Lower leg skin (tissue), 4 donors: ENCODE measurements around the gene FXYD1. TPM values are rescaled to one million over a fixed set of nuclear protein-coding genes. Genes with fewer than 3 reads are reported as not detected.

Experiments used
- DNase-seq, 2 donors: peaks; one replicate each; pipeline ENCODE4 v3.0.0-alpha.2; 2019; ENCODE audit warnings: low spot score in 2 of 2
- H3K4me3 ChIP-seq: fragments of 200-600 bp; sonication (generic); 2 replicates; pipeline ENCODE4 v1.5.1; 2017; ENCODE audit warnings: mild to moderate bottlenecking, low read depth; ENCODE audit not compliant: poor library complexity, severe bottlenecking
- POLR2A ChIP-seq, 2 donors: fragments of 450-650 bp; IDR thresholded peaks; one replicate each; pipeline ENCODE4 v1.6.1; 2016 to 2017; ENCODE audit warnings: antibody characterized with exemption in 2 of 2, mild to moderate bottlenecking in 1 of 2, moderate library complexity in 1 of 2
- WGBS, 2 donors: methylation state at CpG; one replicate each; pipeline ENCODE4 v1.1.5; 2018; 5-methylcytosine and 5-hydroxymethylcytosine counted together
- intact Hi-C: fragments of 100-400 bp; cut with DNase I; formaldehyde crosslinking; loops from one replicate; pipeline ENCODE4 v1.15.0; 2023; ENCODE audit warnings: low total_unique reads
- total RNA-seq, 4 donors: library from RNA; depleted of rRNA; stranded (reverse); fragments of >200 nt; gene quantifications; one replicate each; pipeline ENCODE4 v1.1.0, GENCODE V29; 2016
- TF ChIP-seq, protein P1 (sequence below), 3 donors: fragments of 450-650 bp; IDR thresholded peaks; one replicate each; pipeline ENCODE4 v1.5.1; 2016; ENCODE audit warnings: antibody characterized with exemption in 3 of 3, mild to moderate bottlenecking in 3 of 3, moderate library complexity in 2 of 3

Gene FXYD1
- total RNA-seq, 4 donors from 2014 or later = 5.5 to 20.9 (median 6.5) TPM; not detected in 1

DNA sequence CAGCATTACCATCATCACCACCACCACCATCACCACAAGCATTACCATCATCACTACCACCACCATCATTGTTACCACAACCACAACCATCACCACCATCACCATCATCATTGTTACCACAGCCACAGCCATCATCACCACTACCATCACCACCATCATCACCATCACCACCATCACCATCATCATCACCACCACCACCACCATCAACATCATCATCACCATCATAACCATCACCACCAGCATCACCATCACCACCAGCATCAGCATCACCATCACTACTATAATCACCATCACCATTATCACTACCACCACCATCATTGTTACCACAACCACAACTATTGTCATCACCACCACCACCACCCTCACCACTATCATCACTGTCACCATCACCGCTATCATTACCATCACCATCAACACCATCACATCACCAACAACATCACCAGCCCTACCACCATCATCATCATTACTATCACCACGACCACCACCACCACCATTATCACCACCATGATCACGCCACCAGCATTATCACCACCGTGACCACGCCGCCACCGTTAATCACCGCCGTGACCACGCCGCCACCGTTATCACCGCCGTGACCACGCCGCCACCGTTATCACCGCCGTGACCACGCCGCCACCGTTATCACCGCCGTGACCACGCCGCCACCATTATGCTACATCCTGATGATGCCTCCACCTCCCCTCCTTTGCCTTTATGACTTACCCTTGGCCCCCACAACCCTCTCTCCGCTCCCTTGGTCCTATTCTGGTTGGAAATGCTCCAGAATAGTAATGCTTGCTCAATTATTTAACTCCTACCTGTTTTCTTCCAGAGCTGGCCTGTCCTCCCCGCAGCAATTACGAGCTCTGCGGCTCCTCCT is 33.0 kb upstream of the FXYD1 start:
- intact Hi-C loops = no loop called here
- DNase-seq = no peak
- whole genome bisulfite sequencing, 2 donors = 83 to 88% methylated on average over 30 of the region's 30 CpGs
- TF ChIP-seq, protein P1, sequence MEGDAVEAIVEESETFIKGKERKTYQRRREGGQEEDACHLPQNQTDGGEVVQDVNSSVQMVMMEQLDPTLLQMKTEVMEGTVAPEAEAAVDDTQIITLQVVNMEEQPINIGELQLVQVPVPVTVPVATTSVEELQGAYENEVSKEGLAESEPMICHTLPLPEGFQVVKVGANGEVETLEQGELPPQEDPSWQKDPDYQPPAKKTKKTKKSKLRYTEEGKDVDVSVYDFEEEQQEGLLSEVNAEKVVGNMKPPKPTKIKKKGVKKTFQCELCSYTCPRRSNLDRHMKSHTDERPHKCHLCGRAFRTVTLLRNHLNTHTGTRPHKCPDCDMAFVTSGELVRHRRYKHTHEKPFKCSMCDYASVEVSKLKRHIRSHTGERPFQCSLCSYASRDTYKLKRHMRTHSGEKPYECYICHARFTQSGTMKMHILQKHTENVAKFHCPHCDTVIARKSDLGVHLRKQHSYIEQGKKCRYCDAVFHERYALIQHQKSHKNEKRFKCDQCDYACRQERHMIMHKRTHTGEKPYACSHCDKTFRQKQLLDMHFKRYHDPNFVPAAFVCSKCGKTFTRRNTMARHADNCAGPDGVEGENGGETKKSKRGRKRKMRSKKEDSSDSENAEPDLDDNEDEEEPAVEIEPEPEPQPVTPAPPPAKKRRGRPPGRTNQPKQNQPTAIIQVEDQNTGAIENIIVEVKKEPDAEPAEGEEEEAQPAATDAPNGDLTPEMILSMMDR (IDR thresholded peaks at IDR 0.05) = no peak
- TF ChIP-seq POLR2A (IDR thresholded peaks at IDR 0.05) = no peak
- no peak overlapping the region for H3K4me3 ChIP-seq

DNA sequence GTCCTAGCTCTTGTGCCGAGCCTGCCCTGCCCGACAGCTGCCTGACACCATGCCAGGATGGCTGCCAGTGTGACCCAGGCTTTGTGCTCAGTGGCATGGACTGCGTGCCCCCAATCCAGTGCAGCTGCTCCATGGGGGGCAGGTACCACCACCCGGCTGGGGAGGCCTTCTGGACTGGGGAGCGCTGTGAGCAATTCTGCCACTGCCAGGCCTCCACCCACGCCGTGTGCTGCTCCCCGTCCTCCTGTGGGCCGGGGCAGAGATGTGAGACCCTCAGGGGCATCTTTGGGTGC is 32.4 kb upstream of the FXYD1 start:
- TF ChIP-seq POLR2A (IDR thresholded peaks at IDR 0.05) = no peak
- no peak for DNase-seq

DNA sequence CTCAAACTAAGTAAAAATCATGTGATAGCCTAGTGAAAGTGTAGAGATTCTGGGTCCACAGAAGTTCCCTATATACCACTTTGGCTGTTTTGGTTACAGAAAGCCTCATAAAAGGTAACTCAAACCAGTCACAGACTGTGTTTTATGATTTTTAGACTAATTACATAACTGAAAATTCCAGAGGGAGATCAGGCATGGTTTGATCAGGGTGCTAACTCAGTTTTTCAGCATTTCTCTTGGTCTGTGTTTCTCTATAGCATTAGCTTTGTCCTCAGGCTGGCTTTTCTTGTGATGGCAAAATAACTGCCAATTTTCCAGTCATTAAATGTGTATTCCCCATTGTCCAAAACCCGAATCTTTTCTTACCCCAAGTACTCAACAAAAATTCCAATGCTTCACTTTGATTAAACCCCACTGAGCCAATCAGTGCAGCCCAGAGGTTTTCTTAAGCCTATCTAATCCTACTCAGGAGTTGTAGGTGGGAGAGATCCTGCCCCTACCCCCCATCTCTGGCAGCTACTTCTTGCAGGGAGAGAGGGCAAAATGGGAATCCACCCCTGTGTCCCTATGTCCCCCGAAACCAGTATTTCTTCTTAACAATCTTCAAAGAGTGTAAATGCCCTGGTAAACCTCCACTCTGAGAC is 31.6 kb upstream of the FXYD1 start:
- H3K4me3 ChIP-seq = no peak overlapping the region
- WGBS, 2 donors = 65 to 78% methylated on average over 1 of the region's 2 CpGs
- intact Hi-C loops = no loop called here
- no peak for DNase-seq
- no peak for TF ChIP-seq POLR2A (IDR thresholded peaks at IDR 0.05)
- TF ChIP-seq, protein P1 (IDR thresholded peaks at IDR 0.05) = no peak

More for the DNA sequence above, 32.4 kb upstream of the FXYD1 start:
- intact Hi-C loops = no loop called here
- no peak overlapping the region for H3K4me3 ChIP-seq
- WGBS, 2 donors = 90% methylated on average over 9 of the region's 9 CpGs

DNA sequence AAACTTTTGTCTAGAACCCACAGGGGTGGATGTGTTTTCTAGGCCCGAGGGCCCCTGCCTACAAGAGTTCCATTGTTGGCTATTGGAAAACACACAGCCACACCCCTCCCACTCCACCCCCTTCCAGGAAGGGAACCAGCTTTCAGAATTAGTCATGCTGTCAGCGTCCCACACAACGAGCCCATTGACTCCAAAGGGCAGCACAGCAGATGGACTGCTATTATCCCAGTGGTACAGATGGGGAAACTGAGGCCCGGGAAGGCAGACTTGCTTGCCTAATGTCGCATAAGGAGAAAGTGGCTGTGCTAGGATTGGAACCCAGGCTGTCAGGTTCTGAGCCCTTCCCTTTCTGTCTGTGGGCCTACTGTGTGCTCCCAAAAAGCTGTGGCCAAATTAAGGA is 31.1 kb upstream of the FXYD1 start:
- TF ChIP-seq, protein P1 (IDR thresholded peaks at IDR 0.05) = no peak
- TF ChIP-seq POLR2A (IDR thresholded peaks at IDR 0.05) = no peak
- intact Hi-C loops = no loop called here
- peak in 1 of 2 donors; percentile 70 for DNase-seq
- H3K4me3 ChIP-seq = no peak overlapping the region
- 11 to 23% methylated on average over 5 of the region's 5 CpGs for WGBS, 2 donors

DNA sequence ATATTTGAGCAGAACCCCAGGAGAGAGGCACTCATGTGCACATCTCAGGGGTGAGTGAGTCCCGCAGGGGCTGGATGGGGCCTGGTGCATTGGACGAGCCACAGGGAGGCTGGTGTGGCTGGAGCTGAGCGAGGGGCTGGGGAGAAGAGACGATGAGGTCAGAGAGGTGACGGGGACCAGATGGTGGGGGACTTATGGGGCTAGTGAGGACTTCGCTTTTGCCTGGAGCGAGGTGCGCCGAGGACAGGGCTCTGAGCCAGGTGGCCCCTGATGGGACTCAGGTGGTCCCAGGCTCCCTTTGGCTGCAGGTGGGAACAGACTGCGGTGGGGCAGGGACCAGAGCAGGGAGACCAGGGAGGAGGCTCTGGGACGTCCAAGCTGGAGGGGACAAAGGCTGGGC is 29.9 kb upstream of the FXYD1 start:
- DNase-seq = no peak
- no peak for TF ChIP-seq POLR2A (IDR thresholded peaks at IDR 0.05)
- TF ChIP-seq, protein P1 (IDR thresholded peaks at IDR 0.05) = no peak
- intact Hi-C loops = no loop called here
- no peak overlapping the region for H3K4me3 ChIP-seq
- WGBS, 2 donors = 81 to 89% methylated on average over 11 of the region's 11 CpGs

DNA sequence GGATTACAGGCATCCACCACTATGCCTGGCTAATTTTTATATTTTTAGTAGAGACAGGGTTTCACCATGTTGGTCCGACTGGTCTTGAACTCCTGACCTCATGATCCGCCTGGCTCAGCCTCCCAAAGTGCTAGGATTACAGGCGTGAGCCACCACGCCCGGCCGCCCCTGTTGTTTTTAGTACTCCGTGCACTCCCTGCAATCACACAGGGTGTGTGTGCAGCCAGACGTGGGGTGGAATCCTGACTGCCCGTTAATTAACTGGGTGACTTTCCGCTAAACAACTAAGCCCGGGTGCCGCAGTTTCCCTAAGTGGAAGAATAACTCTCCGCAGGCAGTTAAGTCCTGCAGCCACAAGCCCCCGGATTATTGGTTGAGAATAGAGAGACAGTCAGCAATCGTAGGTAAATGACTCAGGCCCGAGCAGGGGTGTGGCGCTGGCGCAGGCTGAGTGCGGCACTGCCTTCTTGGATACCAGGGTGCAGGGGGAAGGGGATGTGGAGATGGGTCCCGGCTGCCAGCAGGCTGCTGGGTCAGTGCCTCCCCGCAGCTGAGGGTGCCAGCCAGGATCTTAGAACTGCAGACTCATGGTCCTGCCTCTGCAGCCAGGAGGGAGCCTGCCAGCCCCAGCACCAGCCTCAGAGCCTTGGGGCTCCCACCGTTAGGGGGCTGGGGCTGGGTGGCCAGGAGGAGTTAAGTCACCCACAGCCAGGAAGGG is 29.1 kb upstream of the FXYD1 start:
- no peak for TF ChIP-seq POLR2A (IDR thresholded peaks at IDR 0.05)
- TF ChIP-seq, protein P1 (IDR thresholded peaks at IDR 0.05) = no peak
- WGBS, 2 donors = 51 to 52% methylated on average over 20 to 22 of the region's 22 CpGs
- intact Hi-C loops = no loop called here
- H3K4me3 ChIP-seq = no peak overlapping the region
- no peak for DNase-seq
